Upper lobe of left lung (tissue), 4 donors: ENCODE measurements around the gene SMG9.
"Not testable (repeated sequence)": the region's sequence is repeated elsewhere in the genome, so short reads cannot be mapped to it uniquely, and the experiment has no call there.

Experiments used
- CTCF ChIP-seq, 6 experiments: fragments of 450-650 bp in 4 of 6; fragments of 200-600 bp in 2 of 6; sonication (generic) in 2 of 6; IDR thresholded peaks; one replicate each; pipeline ENCODE4 v1.5.1; 2016 to 2019; ENCODE audit warnings: antibody characterized with exemption in 6 of 6
- EP300 ChIP-seq, 4 donors: sonication (generic); formaldehyde crosslinking; IDR thresholded peaks; one replicate each; pipeline ENCODE4 v1.5.1; 2017; ENCODE audit warnings: antibody characterized with exemption in 4 of 4, control low read depth in 2 of 4
- POLR2A ChIP-seq, 4 donors: fragments of 450-650 bp; IDR thresholded peaks; one replicate each; pipeline ENCODE4 v1.5.1; 2016 to 2017; ENCODE audit warnings: antibody characterized with exemption in 4 of 4, mild to moderate bottlenecking in 2 of 4
- POLR2AphosphoS5 ChIP-seq, 2 donors: sonication (generic); formaldehyde crosslinking; IDR thresholded peaks; one replicate each; pipeline ENCODE4 v1.5.1; 2017; ENCODE audit warnings: antibody characterized with exemption in 2 of 2

- not testable (repeated sequence) for TF ChIP-seq POLR2AphosphoS5, POLR2A, CTCF, EP300 (IDR thresholded peaks at IDR 0.05)
Observed at GRCh38 chr19:43764684-43765083, 9.9 kb upstream of the SMG9 start.
